ENCODE data around the gene SH3PXD2B.

GRCh38 chr5:172405226-172406107 lies 48.9 kb downstream of the SH3PXD2B start:
- TF ChIP-seq CTCF (IDR thresholded peaks at IDR 0.05) (no peak), NFE2L1 (CRISPR knock-in tag; IDR thresholded peaks at IDR 0.05) (no peak), ZNF232 (CRISPR knock-in tag; IDR thresholded peaks at IDR 0.05) (no peak), SP1 (CRISPR knock-in tag; conservative IDR thresholded peaks at IDR 0.05) (no peak), NFYB (CRISPR knock-in tag; conservative IDR thresholded peaks at IDR 0.05; ENCODE audit: low read depth) (no peak), NR2C2 (CRISPR knock-in tag; IDR thresholded peaks at IDR 0.05) (no peak)
